NCI-H526 (cell line): ENCODE results near the gene DRC3.
"Not testable (repeated sequence)": the region's sequence is repeated elsewhere in the genome, so short reads cannot be mapped to it uniquely, and the experiment has no call there.

ENCODE experiments used
- DNase-seq, 2 experiments: peaks; one replicate each; lab custom pipeline; 2025; lab: John Stamatoyannopoulos, UW

The DRC3 gene, protein sequence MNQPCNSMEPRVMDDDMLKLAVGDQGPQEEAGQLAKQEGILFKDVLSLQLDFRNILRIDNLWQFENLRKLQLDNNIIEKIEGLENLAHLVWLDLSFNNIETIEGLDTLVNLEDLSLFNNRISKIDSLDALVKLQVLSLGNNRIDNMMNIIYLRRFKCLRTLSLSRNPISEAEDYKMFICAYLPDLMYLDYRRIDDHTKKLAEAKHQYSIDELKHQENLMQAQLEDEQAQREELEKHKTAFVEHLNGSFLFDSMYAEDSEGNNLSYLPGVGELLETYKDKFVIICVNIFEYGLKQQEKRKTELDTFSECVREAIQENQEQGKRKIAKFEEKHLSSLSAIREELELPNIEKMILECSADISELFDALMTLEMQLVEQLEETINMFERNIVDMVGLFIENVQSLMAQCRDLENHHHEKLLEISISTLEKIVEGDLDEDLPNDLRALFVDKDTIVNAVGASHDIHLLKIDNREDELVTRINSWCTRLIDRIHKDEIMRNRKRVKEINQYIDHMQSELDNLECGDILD

DNA sequence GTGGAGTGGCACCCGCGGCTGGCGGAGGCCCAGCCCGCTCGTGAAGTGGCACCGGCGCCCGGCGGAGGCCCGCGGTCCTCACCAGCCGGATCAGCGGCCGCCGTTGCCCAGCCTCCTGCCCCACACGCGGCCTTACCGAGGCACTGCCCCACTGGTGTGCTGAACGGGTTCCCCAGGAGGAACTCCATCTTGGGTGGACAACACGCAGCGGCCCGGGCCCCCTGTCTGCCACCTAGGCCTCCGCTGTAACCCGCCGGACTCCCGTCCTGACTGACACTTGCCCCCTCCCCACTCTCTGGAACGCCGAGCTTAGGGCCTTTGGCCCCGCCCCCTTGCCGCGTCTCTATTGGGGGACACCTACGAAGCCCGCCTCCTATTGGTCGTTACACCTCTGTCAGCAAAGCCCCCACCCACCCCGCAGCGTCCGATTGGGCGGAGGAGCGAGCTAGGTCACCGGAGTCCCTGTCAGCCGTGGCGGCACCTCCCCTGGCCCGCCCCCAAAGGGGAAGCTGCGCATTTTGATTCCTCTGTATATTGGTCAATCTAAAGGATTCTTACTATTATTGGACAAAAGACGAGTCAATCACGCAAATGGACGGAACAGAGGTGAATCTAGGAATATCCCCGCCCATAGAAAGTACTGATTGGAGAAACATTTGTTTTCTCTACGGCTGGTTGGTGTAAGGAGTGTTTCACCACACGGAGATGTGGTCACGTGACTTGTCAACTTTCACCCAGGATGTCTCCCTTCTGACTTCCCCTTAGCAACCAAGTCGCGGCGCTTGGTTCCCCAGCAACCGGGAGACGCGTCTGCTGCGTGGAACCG lies at the start of gene DRC3, which contains the start of gene TOM1L2:
DRC3 (plus strand) TSS at position 737 of the 826 bp plus-strand sequence. CDS start 4,737 bp downstream, outside the sequence.
TOM1L2 (minus strand) TSS at position 275 of the 826 bp plus-strand sequence; CDS start at position 188, 87 bp downstream.
- DNase-seq = peak; percentile 99

DNA sequence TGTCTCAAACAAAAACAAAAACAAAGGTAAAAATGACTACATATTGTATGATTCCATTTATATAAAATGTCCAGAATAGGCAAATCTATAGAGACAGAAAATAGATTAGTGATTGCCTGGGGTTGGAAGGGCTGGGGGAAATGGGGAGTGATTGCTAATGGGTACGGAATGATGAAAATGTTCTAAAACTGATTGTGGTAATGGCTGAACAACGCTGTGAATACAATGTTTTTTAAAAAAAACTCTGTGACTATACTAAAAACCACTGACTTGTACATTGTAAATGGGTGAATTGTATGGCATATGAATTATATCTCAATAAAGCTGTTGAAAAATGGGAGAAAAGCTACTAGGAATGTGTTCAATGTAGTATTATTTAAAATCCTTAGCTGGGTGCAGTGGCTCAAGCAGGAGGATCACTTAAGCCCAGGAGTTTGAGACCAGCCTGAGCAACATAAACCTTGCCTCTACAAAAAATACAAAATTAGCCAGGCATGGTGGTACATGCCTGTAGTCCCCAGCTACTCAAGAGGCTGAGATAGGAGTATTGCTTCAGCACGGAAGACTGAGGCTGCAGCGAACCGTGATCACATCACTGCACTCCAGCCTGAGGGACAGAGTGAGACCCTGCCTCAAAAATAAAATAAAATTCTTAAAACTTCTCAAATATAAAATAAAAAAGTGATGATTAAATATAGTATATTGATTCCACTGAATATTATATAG lies 48.4 kb upstream of the DRC3 start:
- DNase-seq = no peak

DNA sequence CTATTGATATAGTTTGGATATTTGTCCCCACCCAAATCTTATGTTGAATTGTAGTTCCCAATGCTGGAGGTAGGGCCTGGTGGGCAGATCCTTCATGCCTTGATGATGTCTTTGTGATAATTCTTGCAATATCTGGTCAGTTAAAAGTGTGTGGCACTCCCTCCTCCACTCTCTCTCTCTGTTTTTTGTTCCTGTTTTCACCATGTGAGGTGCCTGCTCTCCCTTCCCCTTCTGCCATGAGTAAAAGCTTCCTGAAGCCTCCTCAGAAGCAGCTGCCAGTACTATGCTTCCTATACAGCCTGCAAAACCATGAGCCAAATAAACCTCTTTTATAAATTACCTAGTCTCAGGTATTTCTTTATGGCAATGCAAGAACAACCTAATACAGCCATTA lies 47.8 kb upstream of the DRC3 start:
- no peak for DNase-seq

DNA sequence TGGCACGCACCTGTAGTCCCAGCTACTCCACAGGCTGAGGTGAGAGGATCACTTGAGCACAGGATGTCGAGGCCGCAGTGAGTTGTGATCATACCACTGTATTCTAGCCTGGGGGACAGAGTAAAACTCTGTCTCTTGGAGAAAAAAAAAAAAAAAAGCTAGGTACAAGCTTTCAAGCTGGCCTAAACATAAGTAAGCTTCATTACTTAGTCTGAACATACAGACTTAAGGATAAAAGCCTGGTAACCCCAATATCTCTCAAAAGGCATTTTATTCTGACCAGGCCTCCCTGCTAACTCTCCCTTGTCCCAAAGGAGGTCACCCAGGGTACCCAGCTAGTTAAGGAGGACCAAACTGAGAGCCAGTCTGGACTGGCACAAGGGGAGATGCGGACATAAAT lies 46.6 kb upstream of the DRC3 start:
- no peak for DNase-seq

DNA sequence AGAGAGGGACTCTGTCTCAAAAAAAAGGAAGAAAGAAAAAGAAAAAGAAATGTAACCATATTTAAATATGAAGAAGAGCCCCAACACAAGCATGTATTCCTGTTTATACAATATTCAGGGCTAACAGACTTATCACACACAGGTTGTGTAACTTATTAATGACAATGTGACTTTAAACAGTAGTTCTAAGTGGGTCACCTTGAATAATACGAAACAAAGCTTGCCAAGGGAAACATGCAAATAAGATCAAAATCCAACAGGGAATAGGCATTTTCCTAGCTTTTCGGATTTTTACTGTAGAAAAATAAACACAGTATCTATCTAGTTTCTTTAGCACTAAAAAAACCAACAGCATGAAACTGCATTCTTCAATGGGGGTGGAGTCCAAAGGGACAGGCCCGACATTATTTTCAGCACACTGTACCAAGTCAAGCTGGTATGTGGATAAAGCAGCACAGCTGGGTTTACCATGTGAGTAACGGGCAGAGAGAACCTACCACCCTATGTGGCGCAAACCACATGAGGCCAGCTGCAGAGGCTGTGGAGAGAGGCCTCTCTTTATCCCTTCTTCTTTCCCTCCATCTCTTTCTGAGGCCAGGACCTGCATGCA lies 45.7 kb upstream of the DRC3 start:
- DNase-seq = no peak

DNA sequence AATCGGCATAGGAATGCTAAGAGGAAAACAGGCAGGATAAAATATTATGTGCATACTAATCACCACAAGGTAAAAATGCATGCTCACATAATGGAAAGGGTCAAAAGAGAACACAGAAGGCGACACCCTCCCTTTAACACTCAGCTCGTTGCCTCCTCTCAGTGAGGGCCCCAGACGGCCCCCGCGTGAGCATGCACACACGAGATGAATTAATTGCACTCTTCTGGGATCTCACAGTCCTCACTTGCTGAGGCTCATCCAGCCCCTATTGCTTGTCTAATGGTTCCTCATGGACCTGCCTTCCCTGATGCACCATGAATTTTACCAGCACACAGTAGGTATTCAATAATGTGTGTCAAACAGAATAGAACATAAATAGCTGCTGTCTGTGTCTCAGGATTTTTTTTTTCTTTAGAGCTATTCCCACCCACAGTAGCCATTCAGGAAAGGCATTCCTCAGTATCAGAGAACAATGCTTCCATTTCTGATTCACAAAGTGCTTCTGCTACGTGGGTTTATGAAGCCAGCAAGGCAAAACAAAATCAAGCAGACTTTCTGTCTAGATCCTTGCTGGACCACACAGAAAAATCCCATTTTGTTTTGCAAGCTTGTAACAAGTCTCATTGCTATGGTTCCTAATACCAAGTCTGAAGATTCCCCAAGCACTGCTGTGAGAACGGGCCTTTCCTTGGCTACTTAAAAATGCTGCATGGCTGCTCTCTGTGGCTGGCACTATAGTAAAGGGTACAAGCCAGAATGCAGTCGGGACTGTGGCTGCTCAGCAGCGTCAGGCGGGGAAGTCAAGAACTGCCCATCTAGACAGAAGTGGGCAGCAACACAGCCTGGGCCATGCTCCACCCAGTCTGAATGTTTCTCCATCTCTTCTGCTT lies 44.0 kb upstream of the DRC3 start:
- no peak for DNase-seq

DNA sequence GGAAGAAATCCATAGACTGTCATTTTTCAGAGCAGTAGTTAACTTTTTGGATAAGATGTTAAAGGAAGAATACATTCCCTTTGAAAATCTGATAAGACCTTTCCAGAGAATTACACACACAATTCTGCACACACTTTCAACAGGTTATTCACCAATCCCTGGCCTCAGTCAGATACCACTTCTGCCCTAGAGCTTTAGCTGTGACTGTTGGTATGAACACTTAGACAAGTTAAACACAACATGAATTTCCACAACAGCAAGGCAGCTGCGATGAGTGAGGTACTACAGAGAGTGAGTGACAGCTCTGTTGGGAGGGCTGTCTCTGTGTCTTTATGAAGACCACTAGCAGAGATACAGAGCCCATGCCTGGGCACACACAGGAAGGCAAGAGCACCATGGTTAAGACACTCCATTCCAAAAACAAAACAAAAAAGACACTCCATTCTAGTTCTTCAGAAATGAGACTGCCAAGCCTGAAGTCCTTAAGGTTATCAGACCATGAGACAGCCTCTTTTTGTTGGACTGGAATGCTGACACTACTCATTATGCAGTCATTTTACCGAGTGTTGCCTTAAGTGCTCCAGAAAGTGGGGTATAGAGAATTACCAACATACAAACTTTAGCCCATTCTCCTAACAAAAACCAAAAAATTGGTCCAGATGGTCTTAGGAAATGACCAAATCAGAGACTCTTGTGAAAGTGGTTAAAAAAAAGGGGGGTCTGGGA lies 42.8 kb upstream of the DRC3 start:
- no peak for DNase-seq

DNA sequence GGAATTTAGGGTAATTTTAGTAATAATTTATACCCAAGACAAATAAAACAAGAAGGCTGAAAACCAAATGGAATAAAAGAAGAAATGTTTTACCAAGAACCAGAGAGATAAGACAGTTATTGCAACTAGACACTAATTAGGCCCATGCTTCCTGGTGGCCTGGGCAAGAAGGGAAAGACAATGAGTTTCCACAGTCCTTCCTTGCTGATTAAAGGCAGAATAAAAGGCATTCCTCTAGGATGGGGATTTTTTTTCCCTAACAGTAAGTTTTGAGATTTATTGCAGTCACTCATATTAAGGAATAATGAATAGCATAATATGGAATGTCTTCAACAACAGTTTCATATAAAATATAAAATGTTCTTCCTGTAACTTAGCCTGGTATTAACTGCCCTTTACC lies 42.0 kb upstream of the DRC3 start:
- DNase-seq = no peak

DNA sequence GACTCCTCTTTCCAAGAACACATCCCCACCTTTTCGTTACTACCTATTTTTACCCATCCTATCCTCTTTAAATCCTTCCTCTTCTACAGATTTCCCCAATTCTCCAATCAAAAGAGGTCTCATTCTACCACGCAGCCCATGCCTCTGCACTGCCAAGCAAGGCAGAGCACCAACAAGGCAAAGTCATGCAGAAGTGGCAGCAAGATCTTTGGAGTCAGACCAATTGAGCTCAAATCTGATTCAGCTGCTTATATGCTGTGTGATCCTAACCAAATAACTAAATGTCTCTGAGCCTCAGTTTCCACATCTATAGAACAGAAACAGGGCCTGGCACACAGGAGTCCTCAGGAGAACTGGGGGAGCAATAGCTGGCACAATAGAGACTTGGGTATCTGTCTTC lies 41.5 kb upstream of the DRC3 start:
- DNase-seq = no peak

DNA sequence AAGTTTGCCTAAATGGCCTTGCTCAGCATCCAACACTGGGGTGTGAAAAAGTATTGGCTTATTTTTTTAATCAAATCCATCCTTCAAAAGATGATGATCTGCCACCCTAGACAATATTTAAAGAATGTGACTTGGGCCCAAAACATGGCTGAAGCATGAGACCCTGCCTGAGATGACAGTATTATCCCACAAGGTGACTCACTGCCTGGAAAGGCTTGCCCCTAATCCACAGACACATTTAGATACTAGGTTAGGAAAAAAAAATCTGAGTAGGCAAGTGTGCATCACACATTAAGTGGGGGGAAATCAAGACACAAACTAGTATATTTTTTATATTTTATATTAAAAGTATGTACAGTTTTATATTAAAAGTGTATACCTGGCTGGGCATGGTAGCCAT lies 38.9 kb upstream of the DRC3 start:
- no peak for DNase-seq

DNA sequence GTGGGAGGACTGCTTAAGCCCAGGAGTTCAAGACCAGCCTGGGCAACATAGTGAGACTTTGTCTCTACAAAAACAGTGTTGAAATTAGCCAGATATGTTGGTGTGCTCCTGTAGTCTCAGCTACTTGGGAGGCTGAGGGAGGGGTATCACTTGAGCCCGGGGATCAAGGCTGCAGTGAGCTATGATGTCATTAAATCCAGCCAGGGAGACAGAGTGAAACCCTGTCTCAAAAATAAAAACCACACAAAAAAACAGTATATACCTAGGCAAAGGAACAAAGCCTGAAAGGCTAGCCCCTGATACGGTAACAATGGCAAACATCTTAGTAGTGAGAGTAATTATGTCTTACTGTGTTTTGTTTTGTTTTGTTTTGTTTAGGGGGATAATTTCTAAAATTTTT lies 38.4 kb upstream of the DRC3 start:
- DNase-seq = no peak

DNA sequence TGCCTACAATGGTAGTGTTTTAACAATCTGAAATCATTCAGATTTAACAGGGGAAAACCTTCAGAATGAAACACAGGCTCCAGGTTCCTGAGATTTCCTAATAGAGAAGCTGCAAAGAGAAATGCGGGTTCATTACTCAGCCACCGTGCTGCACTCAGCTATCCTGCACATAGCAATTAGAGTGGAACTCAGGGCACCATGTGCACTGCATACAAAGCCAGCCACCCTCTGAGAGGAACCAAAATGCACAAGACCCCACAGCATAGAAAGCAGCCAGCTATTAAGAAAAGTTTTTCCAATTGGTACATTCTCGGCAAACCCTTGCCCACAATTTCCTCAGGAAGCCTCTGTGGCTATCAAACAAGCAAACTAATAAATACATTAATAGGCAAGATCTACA lies 37.9 kb upstream of the DRC3 start:
- no peak for DNase-seq

DNA sequence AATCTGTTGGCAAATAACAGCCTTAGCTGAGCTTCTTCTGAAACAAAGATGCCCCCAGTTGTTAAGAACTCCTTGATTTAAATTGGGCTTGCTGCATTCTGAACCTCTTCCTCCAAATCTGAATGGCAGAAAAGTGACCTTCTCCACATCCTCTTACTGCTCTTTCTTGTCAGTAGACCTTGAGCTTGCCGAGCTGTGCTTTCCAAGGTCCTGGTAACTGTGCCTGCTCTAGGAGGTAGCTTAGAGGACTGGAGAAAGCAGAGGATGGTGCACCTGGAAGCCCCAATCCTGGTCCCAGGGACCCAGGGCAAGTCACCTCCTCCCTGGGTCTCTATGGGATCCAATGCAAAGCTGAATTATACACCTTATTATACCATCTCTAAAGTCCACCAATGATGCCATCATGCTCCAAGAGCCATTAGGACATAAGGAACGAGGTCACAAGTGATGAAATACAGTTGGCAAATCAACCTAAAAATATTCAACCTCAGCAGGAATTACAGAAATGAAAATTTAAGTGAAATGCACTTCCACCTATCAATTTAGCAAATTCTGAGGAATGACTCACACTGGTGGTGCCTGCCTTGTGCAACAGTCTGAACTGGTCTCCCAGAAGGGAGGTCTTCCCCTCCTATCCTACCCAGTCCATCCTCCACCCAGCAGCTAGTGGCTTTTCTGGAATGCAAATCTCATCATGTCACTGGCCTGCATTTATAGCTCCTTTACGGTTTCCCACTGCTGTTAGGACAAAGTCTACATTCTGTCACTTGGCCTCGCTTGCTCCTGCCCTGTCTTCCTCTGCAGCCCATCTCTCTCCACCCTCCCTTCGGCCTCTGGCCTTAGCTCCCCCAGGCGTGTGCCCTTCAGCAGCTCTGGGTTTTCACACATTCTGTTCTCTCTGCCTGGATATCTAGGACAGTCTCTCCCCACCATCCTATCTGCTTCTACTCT lies 37.1 kb upstream of the DRC3 start:
- DNase-seq = peak in 1 of 2 experiments; percentile 9

DNA sequence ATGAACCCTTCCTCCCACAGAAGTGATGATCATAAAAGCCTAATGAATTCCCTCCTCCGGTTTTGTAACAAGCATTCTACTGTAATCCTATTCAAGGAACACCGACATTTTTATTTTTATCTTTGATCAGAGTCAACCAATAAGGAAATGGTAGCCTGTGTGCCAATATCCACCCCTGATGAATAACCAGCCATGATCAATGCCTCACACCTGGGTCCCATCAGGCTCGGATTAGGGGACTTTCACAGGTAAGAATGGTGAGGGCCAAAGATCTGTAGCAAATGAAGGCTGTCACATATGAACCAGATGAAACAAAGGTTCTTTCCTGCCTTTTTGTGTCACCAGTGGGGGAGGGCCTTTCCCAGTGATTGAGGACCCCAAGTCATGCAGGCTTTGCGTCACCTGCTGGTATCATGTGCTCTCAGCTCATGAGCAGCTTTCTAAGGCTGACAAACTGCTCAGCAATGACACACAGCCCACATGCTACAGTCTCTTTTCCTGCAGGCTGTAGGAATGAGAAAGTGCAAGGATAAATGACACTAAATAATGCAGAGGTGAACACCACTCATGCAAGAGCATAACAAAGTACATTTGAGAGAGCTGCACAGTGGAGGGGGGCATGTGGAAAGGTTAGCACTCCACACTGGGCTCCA lies 35.3 kb upstream of the DRC3 start:
- no peak for DNase-seq

DNA sequence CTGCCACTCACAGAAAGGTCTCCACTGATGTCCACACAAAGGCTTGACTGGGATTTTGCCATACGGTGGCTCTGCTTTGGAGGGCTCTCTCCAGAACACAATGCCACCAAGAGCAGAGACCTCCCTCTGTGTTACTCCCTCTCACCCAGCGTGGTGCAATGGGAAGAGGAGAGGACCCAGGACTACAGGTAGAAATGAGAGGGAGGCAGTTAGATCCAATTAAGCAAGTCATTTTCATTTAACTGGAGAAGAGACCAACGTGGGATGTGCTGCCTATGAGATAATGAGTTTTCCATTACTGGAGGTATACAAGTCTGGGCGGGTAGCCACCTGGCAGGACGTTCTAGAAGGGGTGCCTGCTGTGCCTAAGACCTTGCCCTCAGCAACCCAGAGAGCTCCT lies 34.7 kb upstream of the DRC3 start:
- DNase-seq = no peak

DNA sequence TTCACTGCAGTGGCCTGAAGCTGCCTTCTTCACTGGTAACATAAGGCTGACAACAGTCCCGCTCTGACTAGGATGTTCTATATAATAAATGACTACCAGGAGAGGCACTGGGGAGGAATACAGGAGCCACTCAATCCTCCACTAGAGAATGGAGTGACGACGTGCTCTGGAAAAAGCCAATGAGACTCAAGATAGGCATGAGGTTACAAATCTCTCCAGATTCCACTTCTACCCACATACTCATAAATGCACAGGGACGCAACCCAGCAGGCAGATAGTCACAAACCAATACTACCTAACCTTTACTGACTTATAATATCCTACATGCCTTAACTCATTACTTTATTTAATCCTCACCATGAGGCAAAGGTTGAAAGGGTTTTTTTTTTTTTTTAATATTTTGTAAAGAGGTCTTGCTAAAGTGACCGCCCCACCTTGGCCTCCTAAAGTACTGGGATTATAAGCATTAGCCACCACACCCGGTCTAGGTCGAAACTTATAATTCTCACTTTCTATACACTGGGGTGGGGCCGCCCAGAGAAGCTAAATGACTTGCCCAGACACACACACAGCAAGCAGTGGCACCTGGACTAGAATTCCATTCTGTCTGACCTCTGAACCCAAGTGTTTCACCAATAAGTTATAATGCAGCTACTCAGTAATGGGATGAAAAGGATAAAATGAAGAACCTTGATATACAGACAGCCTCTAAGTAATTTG lies 34.1 kb upstream of the DRC3 start:
- no peak for DNase-seq

DNA sequence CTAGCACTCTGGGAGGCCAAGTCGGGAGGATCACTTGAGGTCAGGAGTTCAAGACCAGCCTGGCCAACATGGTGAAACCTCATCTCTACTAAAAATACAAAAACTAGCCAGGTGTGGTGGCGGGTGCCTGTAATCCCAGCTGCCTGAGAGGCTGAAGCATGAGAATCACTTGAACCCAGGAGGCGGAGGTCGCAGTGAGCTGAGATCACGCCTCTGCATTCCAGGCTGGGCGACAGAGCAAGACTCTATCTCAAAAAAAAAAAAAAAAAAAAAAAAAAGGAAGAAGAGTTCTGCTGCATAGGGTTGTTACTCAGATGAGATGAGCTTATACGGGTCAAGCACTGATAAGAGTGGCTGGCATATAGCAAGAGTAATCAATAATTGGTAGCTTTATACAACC lies 32.7 kb upstream of the DRC3 start:
- not testable (repeated sequence) for DNase-seq

DNA sequence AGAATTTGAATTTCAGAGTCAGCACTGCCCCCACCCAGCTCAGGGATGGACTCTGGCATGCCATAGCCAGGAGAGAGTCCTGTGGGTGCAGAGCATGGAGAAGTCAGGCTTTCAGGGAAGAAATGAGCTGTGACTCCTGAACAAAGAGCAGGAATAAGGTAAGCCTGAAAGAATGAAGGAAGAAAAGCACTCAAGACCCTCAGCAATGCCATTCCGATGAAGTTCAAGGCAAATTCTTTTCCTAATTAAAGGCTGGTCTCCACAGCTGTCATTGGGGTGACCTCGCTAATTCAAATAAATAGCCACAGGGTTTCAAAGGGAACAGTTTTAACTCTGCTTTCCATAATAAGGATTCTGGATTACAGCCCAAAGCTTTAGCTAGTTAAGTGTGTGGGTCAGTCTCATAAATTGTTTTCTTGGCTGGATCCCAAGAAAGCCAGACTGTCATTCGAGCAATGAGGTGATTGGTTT lies 32.2 kb upstream of the DRC3 start:
- DNase-seq = no peak
